ENCODE measurements around the gene TEX2. TPM values are rescaled to one million over a fixed set of nuclear protein-coding genes. Genes with fewer than 3 reads are reported as not detected.

Gene TEX2
- total RNA-seq, 3 donors from 2014 or later = 27.5 to 38.5 (median 30.2) TPM

- Histone ChIP-seq H3K36me3 (ENCODE audit: low read depth) (no peaks in the 10 kb centered on the region), H3K9me3 (no peaks in the 10 kb centered on the region), H3K4me3 (no peak overlapping the region), H3K4me1 (ENCODE audit: low read depth) (peaks cover 14% of the 10 kb centered on the region)
- ATAC-seq (no peak), DNase-seq (no peak)
- TF ChIP-seq CTCF (IDR thresholded peaks at IDR 0.05) = no peak
- intact Hi-C loops (cut with DNase I, micrococcal nuclease) = no loop called here
These were observed 151.2 kb downstream of the TEX2 start for GRCh38 chr17:64111831-64112230.

GRCh38 chr17:64110379-64111152 lies 152.5 kb downstream of the TEX2 start:
- Histone ChIP-seq H3K4me1 (ENCODE audit: low read depth) (peaks cover 15% of the 10 kb centered on the region), H3K9me3 (no peaks in the 10 kb centered on the region), H3K36me3 (ENCODE audit: low read depth) (no peaks in the 10 kb centered on the region), H3K4me3 (no peak overlapping the region)
- intact Hi-C loops (cut with DNase I, micrococcal nuclease) = no loop called here
- TF ChIP-seq CTCF (IDR thresholded peaks at IDR 0.05) = no peak
- ATAC-seq (no peak), DNase-seq (no peak)

- no peak for ATAC-seq
- TF ChIP-seq CTCF (IDR thresholded peaks at IDR 0.05) = no peak
- intact Hi-C loops (cut with DNase I, micrococcal nuclease) = no loop called here
- no peak for DNase-seq
- H3K4me3 ChIP-seq = no peak overlapping the region
- no peaks in the 10 kb centered on the region for H3K9me3 ChIP-seq
- H3K4me1 ChIP-seq (ENCODE audit: low read depth) = peaks cover 15% of the 10 kb centered on the region
- H3K36me3 ChIP-seq (ENCODE audit: low read depth) = no peaks in the 10 kb centered on the region
These were observed 153.7 kb downstream of the TEX2 start for GRCh38 chr17:64109400-64109799.

- Histone ChIP-seq H3K4me3 (no peak overlapping the region), H3K9me3 (no peaks in the 10 kb centered on the region), H3K36me3 (ENCODE audit: low read depth) (no peaks in the 10 kb centered on the region), H3K4me1 (ENCODE audit: low read depth) (peaks cover 15% of the 10 kb centered on the region)
- no peak for TF ChIP-seq CTCF (IDR thresholded peaks at IDR 0.05)
- intact Hi-C loops (cut with DNase I, micrococcal nuclease) = no loop called here
- ATAC-seq = peak; percentile 80
- DNase-seq = peak in 1 of 3 donors; percentile 32
These were observed 155.4 kb downstream of the TEX2 start for GRCh38 chr17:64107500-64108236.

GRCh38 chr17:64106918-64107317 lies 156.1 kb downstream of the TEX2 start:
- H3K9me3 ChIP-seq = no peaks in the 10 kb centered on the region
- no peak for TF ChIP-seq CTCF (IDR thresholded peaks at IDR 0.05)
- no peaks in the 10 kb centered on the region for H3K36me3 ChIP-seq (ENCODE audit: low read depth)
- no peak overlapping the region for H3K4me3 ChIP-seq
- peaks cover 15% of the 10 kb centered on the region for H3K4me1 ChIP-seq (ENCODE audit: low read depth)
- DNase-seq (no peak), ATAC-seq (no peak)
- intact Hi-C loops (cut with DNase I, micrococcal nuclease) = no loop called here
